Karpas-422 (cell line): ENCODE measurements around the gene TTC33. TPM values are rescaled to one million over a fixed set of nuclear protein-coding genes. Genes with fewer than 3 reads are reported as not detected.
"Not testable (repeated sequence)": the region's sequence is repeated elsewhere in the genome, so short reads cannot be mapped to it uniquely, and the experiment has no call there.

Experiments
- DNase-seq: peaks from one replicate; pipeline ENCODE4 v3.0.0-alpha.2; 2015
- H2AFZ ChIP-seq: fragments of 200-600 bp; sonication (generic); 2 replicates; pipeline ENCODE4 v1.6.1; 2014; ENCODE audit warnings: antibody characterized with exemption, low read length, mixed read lengths
- H3K27ac ChIP-seq: fragments of 200-600 bp; sonication (generic); 2 replicates; pipeline ENCODE4 v1.5.1; 2014; ENCODE audit warnings: mild to moderate bottlenecking, low read length, moderate library complexity
- H3K27me3 ChIP-seq: fragments of 200-600 bp; sonication (generic); 2 replicates; pipeline ENCODE4 v1.6.1; 2014; ENCODE audit warnings: low read length, mixed read lengths
- H3K36me3 ChIP-seq: fragments of 200-600 bp; sonication (generic); 2 replicates; pipeline ENCODE4 v1.6.1; 2014; ENCODE audit warnings: low read length, mixed read lengths; ENCODE audit not compliant: insufficient read depth
- H3K4me1 ChIP-seq: fragments of 200-600 bp; sonication (generic); 2 replicates; pipeline ENCODE4 v1.6.1; 2014; ENCODE audit warnings: mild to moderate bottlenecking, low read length, mixed read lengths
- H3K4me2 ChIP-seq: fragments of 200-600 bp; sonication (generic); 2 replicates; pipeline ENCODE4 v1.6.1; 2014; ENCODE audit warnings: low read length, low read depth, mild to moderate bottlenecking; ENCODE audit not compliant: poor library complexity, severe bottlenecking
- H3K4me3 ChIP-seq: fragments of 200-600 bp; sonication (generic); 2 replicates; pipeline ENCODE4 v1.5.1; 2014; ENCODE audit warnings: mild to moderate bottlenecking, antibody characterized with exemption, low read length, mixed read lengths
- H3K79me2 ChIP-seq: fragments of 200-600 bp; sonication (generic); 2 replicates; pipeline ENCODE4 v1.6.1; 2014; ENCODE audit warnings: mild to moderate bottlenecking, low read length, mixed read lengths
- H3K9ac ChIP-seq: fragments of 200-600 bp; sonication (generic); 2 replicates; pipeline ENCODE4 v1.6.0; 2014; ENCODE audit warnings: low read length
- H3K9me2 ChIP-seq: fragments of 200-600 bp; sonication (generic), shearing (Covaris generic); replicated peaks from 2 replicates; pipeline ENCODE4 v1.6.0; 2014; ENCODE audit warnings: mild to moderate bottlenecking, low read length, moderate library complexity; ENCODE audit not compliant: insufficient read depth
- H3K9me3 ChIP-seq: fragments of 300-700, 200-600 bp; sonication (generic); 2 replicates; pipeline ENCODE4 v1.6.1; 2014; ENCODE audit warnings: low read length, mixed read lengths
- H4K20me1 ChIP-seq: fragments of 200-600 bp; sonication (generic); 2 replicates; pipeline ENCODE4 v1.6.1; 2014; ENCODE audit warnings: mild to moderate bottlenecking, antibody characterized with exemption, low read length, low read depth; ENCODE audit not compliant: insufficient read depth
- total RNA-seq: library from RNA; depleted of rRNA; stranded (reverse); fragments of >200 nt; shearing (Covaris generic); gene quantifications from 2 replicates; pipeline ENCODE4 v1.2.3, GENCODE V29; 2014; ENCODE audit warnings: low replicate concordance

TTC33 gene
- total RNA-seq, 1 experiment from 2014 or later: 18.5 TPM

- H3K4me1 ChIP-seq, H3K36me3 ChIP-seq, H3K9ac ChIP-seq, H3K4me3 ChIP-seq, H3K9me2 ChIP-seq, H3K9me3 ChIP-seq, H3K4me2 ChIP-seq, H3K27ac ChIP-seq, H2AFZ ChIP-seq, H3K27me3 ChIP-seq, H3K79me2 ChIP-seq, H4K20me1 ChIP-seq, DNase-seq: not testable (repeated sequence)
These were observed 163.9 kb downstream of the TTC33 start for GRCh38 chr5:40591727-40592396.

GRCh38 chr5:40587376-40587775 lies 168.4 kb downstream of the TTC33 start:
- H3K27me3 ChIP-seq: no peaks in the 10 kb centered on the region
- H3K4me1 ChIP-seq: 0 out of 2 replicates have a peak, but pooled peaks cover 2% of the 10 kb centered on the region
- H4K20me1 ChIP-seq: no peaks in the 10 kb centered on the region
- H3K79me2 ChIP-seq: no peaks in the 10 kb centered on the region
- no peak for DNase-seq
- H3K4me2 ChIP-seq: no peak overlapping the region
- no peaks in the 10 kb centered on the region for H3K36me3 ChIP-seq
- H2AFZ ChIP-seq: no peak overlapping the region
- no peaks in the 10 kb centered on the region for H3K9me3 ChIP-seq
- H3K9ac ChIP-seq: no peak overlapping the region
- no peak overlapping the region for H3K27ac ChIP-seq
- no peaks in the 10 kb centered on the region for H3K9me2 ChIP-seq
- no peak overlapping the region for H3K4me3 ChIP-seq

- Histone ChIP-seq H3K36me3 (no peaks in the 10 kb centered on the region), H3K4me1 (no peaks in the 10 kb centered on the region), H3K4me2 (no peak overlapping the region), H3K79me2 (no peaks in the 10 kb centered on the region), H2AFZ (no peak overlapping the region), H4K20me1 (no peaks in the 10 kb centered on the region), H3K9ac (no peak overlapping the region), H3K27me3 (no peaks in the 10 kb centered on the region), H3K27ac (no peak overlapping the region), H3K4me3 (no peak overlapping the region), H3K9me3 (no peaks in the 10 kb centered on the region), H3K9me2 (no peaks in the 10 kb centered on the region)
- no peak for DNase-seq
These were observed 170.1 kb downstream of the TTC33 start for GRCh38 chr5:40585537-40586267.

GRCh38 chr5:40584054-40584453 lies 171.7 kb downstream of the TTC33 start:
- no peaks in the 10 kb centered on the region for H3K79me2 ChIP-seq

GRCh38 chr5:40578501-40579451 lies 177.0 kb downstream of the TTC33 start:
- DNase-seq: no peak
- H3K4me3 ChIP-seq: no peak overlapping the region

More at GRCh38 chr5:40584054-40584453, 171.7 kb downstream of the TTC33 start:
- H3K27me3 ChIP-seq: no peaks in the 10 kb centered on the region
- H3K4me3 ChIP-seq: no peak overlapping the region
- H3K4me2 ChIP-seq: no peak overlapping the region
- H2AFZ ChIP-seq: no peak overlapping the region
- H3K27ac ChIP-seq: no peak overlapping the region
- no peaks in the 10 kb centered on the region for H4K20me1 ChIP-seq
- H3K9ac ChIP-seq: no peak overlapping the region
- DNase-seq: no peak
- no peaks in the 10 kb centered on the region for H3K9me3 ChIP-seq
- H3K36me3 ChIP-seq: no peaks in the 10 kb centered on the region
- H3K9me2 ChIP-seq: no peaks in the 10 kb centered on the region
- no peaks in the 10 kb centered on the region for H3K4me1 ChIP-seq

GRCh38 chr5:40577718-40578117 lies 178.0 kb downstream of the TTC33 start:
- 0 out of 2 replicates have a peak, but pooled peaks cover 4% of the 10 kb centered on the region for H3K9me2 ChIP-seq
- no peak overlapping the region for H3K9ac ChIP-seq
- 0 out of 2 replicates have a peak, but pooled peaks cover 2% of the 10 kb centered on the region for H3K27me3 ChIP-seq
- H3K4me1 ChIP-seq: no peaks in the 10 kb centered on the region
- H3K36me3 ChIP-seq: no peaks in the 10 kb centered on the region
- no peak for DNase-seq
- H3K79me2 ChIP-seq: no peaks in the 10 kb centered on the region
- H3K4me2 ChIP-seq: no peak overlapping the region
- no peaks in the 10 kb centered on the region for H4K20me1 ChIP-seq
- no peak overlapping the region for H2AFZ ChIP-seq
- H3K27ac ChIP-seq: no peak overlapping the region
- no peak overlapping the region for H3K4me3 ChIP-seq
- H3K9me3 ChIP-seq: no peaks in the 10 kb centered on the region

More at GRCh38 chr5:40578501-40579451, 177.0 kb downstream of the TTC33 start:
- Histone ChIP-seq H3K9me2 (0 out of 2 replicates have a peak, but pooled peaks cover 4% of the 10 kb centered on the region), H3K4me2 (no peak overlapping the region), H4K20me1 (no peaks in the 10 kb centered on the region), H3K27me3 (0 out of 2 replicates have a peak, but pooled peaks cover 2% of the 10 kb centered on the region), H3K4me1 (no peaks in the 10 kb centered on the region), H3K9ac (no peak overlapping the region), H2AFZ (no peak overlapping the region), H3K27ac (no peak overlapping the region), H3K9me3 (no peaks in the 10 kb centered on the region), H3K36me3 (no peaks in the 10 kb centered on the region), H3K79me2 (no peaks in the 10 kb centered on the region)

- H3K4me2 ChIP-seq: no peak overlapping the region
- H3K4me3 ChIP-seq: no peak overlapping the region
- no peak for DNase-seq
- H3K27me3 ChIP-seq: 0 out of 2 replicates have a peak, but pooled peaks cover 2% of the 10 kb centered on the region
- H3K9me3 ChIP-seq: no peaks in the 10 kb centered on the region
- no peaks in the 10 kb centered on the region for H3K79me2 ChIP-seq
- H3K36me3 ChIP-seq: no peaks in the 10 kb centered on the region
- H3K4me1 ChIP-seq: peaks cover under 1% of the 10 kb centered on the region
- no peak overlapping the region for H2AFZ ChIP-seq
- H4K20me1 ChIP-seq: no peaks in the 10 kb centered on the region
- no peak overlapping the region for H3K9ac ChIP-seq
- 0 out of 2 replicates have a peak, but pooled peaks cover 4% of the 10 kb centered on the region for H3K9me2 ChIP-seq
- no peak overlapping the region for H3K27ac ChIP-seq
These were observed 179.8 kb downstream of the TTC33 start for GRCh38 chr5:40575921-40576320.
